Measurements from ENCODE around the gene NXPE3. TPM values are rescaled to one million over a fixed set of nuclear protein-coding genes. Genes with fewer than 3 reads are reported as not detected.

Gene NXPE3
- total RNA-seq, 3 donors from 2014 or later (not counting 1 experiment from before 2014, with no cell fraction given) = 17.0 to 27.1 (median 21.1) TPM

GRCh38 chr3:101829437-101829830 is 50.4 kb downstream of the NXPE3 start:
- Histone ChIP-seq H3K4me3 (ENCODE audit: low read length) (no peak overlapping the region), H3K9me3 (ENCODE audit: control insufficient read depth, insufficient read depth, low read length) (no peaks in the 10 kb centered on the region), H3K36me3 (ENCODE audit: control insufficient read depth, insufficient read depth, low read length) (no peaks in the 10 kb centered on the region), H3K4me1 (ENCODE audit: control insufficient read depth, insufficient read depth, low read length) (peaks cover 29% of the 10 kb centered on the region), H3K27me3 (ENCODE audit: control insufficient read depth, insufficient read depth, low read length) (no peaks in the 10 kb centered on the region), H3K27ac (ENCODE audit: low read length) (peak overlapping the region; percentile 89)
- peaks cover 47% of the 10 kb centered on the region in 2 donors for H3K4me1 Mint-ChIP-seq
- WGBS (ENCODE audit: insufficient coverage) = 19% methylated on average over 2 of the region's 2 CpGs
- H3K27ac Mint-ChIP-seq = peak overlapping the region; percentile 89 to 96
- TF ChIP-seq, protein P1, sequence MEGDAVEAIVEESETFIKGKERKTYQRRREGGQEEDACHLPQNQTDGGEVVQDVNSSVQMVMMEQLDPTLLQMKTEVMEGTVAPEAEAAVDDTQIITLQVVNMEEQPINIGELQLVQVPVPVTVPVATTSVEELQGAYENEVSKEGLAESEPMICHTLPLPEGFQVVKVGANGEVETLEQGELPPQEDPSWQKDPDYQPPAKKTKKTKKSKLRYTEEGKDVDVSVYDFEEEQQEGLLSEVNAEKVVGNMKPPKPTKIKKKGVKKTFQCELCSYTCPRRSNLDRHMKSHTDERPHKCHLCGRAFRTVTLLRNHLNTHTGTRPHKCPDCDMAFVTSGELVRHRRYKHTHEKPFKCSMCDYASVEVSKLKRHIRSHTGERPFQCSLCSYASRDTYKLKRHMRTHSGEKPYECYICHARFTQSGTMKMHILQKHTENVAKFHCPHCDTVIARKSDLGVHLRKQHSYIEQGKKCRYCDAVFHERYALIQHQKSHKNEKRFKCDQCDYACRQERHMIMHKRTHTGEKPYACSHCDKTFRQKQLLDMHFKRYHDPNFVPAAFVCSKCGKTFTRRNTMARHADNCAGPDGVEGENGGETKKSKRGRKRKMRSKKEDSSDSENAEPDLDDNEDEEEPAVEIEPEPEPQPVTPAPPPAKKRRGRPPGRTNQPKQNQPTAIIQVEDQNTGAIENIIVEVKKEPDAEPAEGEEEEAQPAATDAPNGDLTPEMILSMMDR (IDR thresholded peaks at IDR 0.05) = no peak
- no peaks in the 10 kb centered on the region for H3K36me3 Mint-ChIP-seq
- peak in 1 of 2 donors; percentile 38 for DNase-seq
- H3K4me3 Mint-ChIP-seq = peak overlapping the region; percentile 92
- ATAC-seq = no peak
- no peaks in the 10 kb centered on the region for H3K9me3 Mint-ChIP-seq
- H3K27me3 Mint-ChIP-seq (ENCODE audit: low read depth in 2 of 2) = no peaks in the 10 kb centered on the region
- intact Hi-C loops (cut with micrococcal nuclease) = loop anchor here (2.0 kb wide), 2 partner anchors 15 to 153 kb away; partner anchors contain the start of gene ZBTB11

DNA sequence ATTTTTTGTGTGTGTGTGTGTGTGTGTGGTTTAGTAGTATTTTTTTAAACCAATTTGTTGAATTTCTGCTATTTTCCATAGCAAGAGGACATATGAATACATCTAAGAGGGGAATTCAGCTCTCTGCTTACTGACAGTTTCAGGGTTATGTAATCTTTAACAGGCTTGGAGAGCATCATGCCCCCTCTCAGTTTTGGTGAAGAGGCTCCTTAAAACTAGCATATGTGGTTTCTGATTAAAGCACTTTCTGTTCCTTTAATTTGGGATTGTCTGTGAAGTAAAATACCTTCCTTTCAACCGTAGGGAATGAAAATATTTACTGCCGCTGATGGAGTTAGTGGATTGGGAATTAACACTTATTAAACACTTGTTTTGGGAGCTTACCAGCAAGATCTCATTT is 50.9 kb downstream of the NXPE3 start:
- peak overlapping the region; percentile 89 for H3K27ac ChIP-seq (ENCODE audit: low read length)
- TF ChIP-seq, protein P1 (IDR thresholded peaks at IDR 0.05) = no peak
- Mint-ChIP-seq H3K36me3 (no peaks in the 10 kb centered on the region), H3K4me1 (peaks cover 51 to 52% of the 10 kb centered on the region in 2 donors), H3K4me3 (no peak overlapping the region), H3K27me3 (ENCODE audit: low read depth in 2 of 2) (no peaks in the 10 kb centered on the region), H3K9me3 (no peaks in the 10 kb centered on the region), H3K27ac (peak overlapping the region; percentile 89 to 96)
- WGBS (ENCODE audit: insufficient coverage) = 83% methylated on average over 1 of the region's 2 CpGs
- intact Hi-C loops (cut with micrococcal nuclease) = loop anchor here (2.0 kb wide), 2 partner anchors 15 to 153 kb away; partner anchors contain the start of gene ZBTB11
- H3K9me3 ChIP-seq (ENCODE audit: control insufficient read depth, insufficient read depth, low read length) = no peaks in the 10 kb centered on the region
- H3K4me1 ChIP-seq (ENCODE audit: control insufficient read depth, insufficient read depth, low read length) = peaks cover 29% of the 10 kb centered on the region
- ATAC-seq (no peak), DNase-seq (peak in 1 of 2 donors; percentile 28)
- no peaks in the 10 kb centered on the region for H3K27me3 ChIP-seq (ENCODE audit: control insufficient read depth, insufficient read depth, low read length)
- H3K4me3 ChIP-seq (ENCODE audit: low read length) = no peak overlapping the region
- no peaks in the 10 kb centered on the region for H3K36me3 ChIP-seq (ENCODE audit: control insufficient read depth, insufficient read depth, low read length)

GRCh38 chr3:101833446-101833974 is 54.5 kb downstream of the NXPE3 start:
- no peak overlapping the region for H3K4me3 Mint-ChIP-seq
- 58% methylated on average over 2 of the region's 2 CpGs for WGBS (ENCODE audit: insufficient coverage)
- H3K4me1 Mint-ChIP-seq = peaks cover 31% of the 10 kb centered on the region in 2 donors
- no peaks in the 10 kb centered on the region for H3K9me3 ChIP-seq (ENCODE audit: control insufficient read depth, insufficient read depth, low read length)
- ATAC-seq (no peak), DNase-seq (no peak)
- H3K27me3 Mint-ChIP-seq (ENCODE audit: low read depth in 2 of 2) = no peaks in the 10 kb centered on the region
- no peak overlapping the region for H3K27ac Mint-ChIP-seq
- H3K27me3 ChIP-seq (ENCODE audit: control insufficient read depth, insufficient read depth, low read length) = no peaks in the 10 kb centered on the region
- no peaks in the 10 kb centered on the region for H3K36me3 ChIP-seq (ENCODE audit: control insufficient read depth, insufficient read depth, low read length)
- H3K36me3 Mint-ChIP-seq = no peaks in the 10 kb centered on the region
- no peaks in the 10 kb centered on the region for H3K9me3 Mint-ChIP-seq
- H3K4me3 ChIP-seq (ENCODE audit: low read length) = no peak overlapping the region
- TF ChIP-seq, protein P1 (IDR thresholded peaks at IDR 0.05) = no peak
- intact Hi-C loops (cut with micrococcal nuclease) = no loop called here
- peaks cover 15% of the 10 kb centered on the region for H3K4me1 ChIP-seq (ENCODE audit: control insufficient read depth, insufficient read depth, low read length)
- H3K27ac ChIP-seq (ENCODE audit: low read length) = no peak overlapping the region

- no peaks in the 10 kb centered on the region for H3K27me3 Mint-ChIP-seq (ENCODE audit: low read depth in 2 of 2)
- no peak overlapping the region for H3K27ac Mint-ChIP-seq
- no peak for DNase-seq
- H3K36me3 Mint-ChIP-seq = no peaks in the 10 kb centered on the region
- 83% methylated on average over 1 of the region's 2 CpGs for WGBS (ENCODE audit: insufficient coverage)
- peaks cover 13 to 18% of the 10 kb centered on the region in 2 donors for H3K4me1 Mint-ChIP-seq
- Histone ChIP-seq H3K27ac (ENCODE audit: low read length) (no peak overlapping the region), H3K4me3 (ENCODE audit: low read length) (no peak overlapping the region), H3K36me3 (ENCODE audit: control insufficient read depth, insufficient read depth, low read length) (no peaks in the 10 kb centered on the region), H3K27me3 (ENCODE audit: control insufficient read depth, insufficient read depth, low read length) (no peaks in the 10 kb centered on the region), H3K9me3 (ENCODE audit: control insufficient read depth, insufficient read depth, low read length) (no peaks in the 10 kb centered on the region), H3K4me1 (ENCODE audit: control insufficient read depth, insufficient read depth, low read length) (peaks cover 3% of the 10 kb centered on the region)
- TF ChIP-seq, protein P1 (IDR thresholded peaks at IDR 0.05) = no peak
- no peak for ATAC-seq
- no peak overlapping the region for H3K4me3 Mint-ChIP-seq
- intact Hi-C loops (cut with micrococcal nuclease) = no loop called here
- no peaks in the 10 kb centered on the region for H3K9me3 Mint-ChIP-seq
Observed at GRCh38 chr3:101835676-101836075, 56.7 kb downstream of the NXPE3 start.
